ENCODE data around the gene ARHGAP26. TPM values are rescaled to one million over a fixed set of nuclear protein-coding genes. Genes with fewer than 3 reads are reported as not detected.

Gene ARHGAP26
- total RNA-seq, 1 donor, result 7.6 TPM

GRCh38 chr5:143162810-143163209, 392.6 kb downstream of the ARHGAP26 start:
- Histone ChIP-seq H2AFZ (ENCODE audit: low read length) (no peak overlapping the region), H3K27ac (ENCODE audit: low read depth, low read length) (no peak overlapping the region), H3K79me2 (ENCODE audit: insufficient read depth, low read length) (no peaks in the 10 kb centered on the region), H3K4me3 (ENCODE audit: insufficient read depth, low read length) (no peak overlapping the region), H3K36me3 (ENCODE audit: insufficient read depth, low read length) (no peaks in the 10 kb centered on the region), H3K4me1 (ENCODE audit: insufficient read depth, low read length) (peaks cover 10% of the 10 kb centered on the region), H3K9me3 (ENCODE audit: low read depth, low read length) (no peaks in the 10 kb centered on the region), H3K4me2 (ENCODE audit: insufficient read depth, low read length) (no peak overlapping the region), H4K20me1 (ENCODE audit: insufficient read depth, low read length) (no peaks in the 10 kb centered on the region), H3K27me3 (ENCODE audit: insufficient read depth, low read length) (no peaks in the 10 kb centered on the region)
- no peak for DNase-seq (ENCODE audit: insufficient read length, low spot score, missing footprints)
- no peak for TF ChIP-seq CTCF (IDR thresholded peaks at IDR 0.05; ENCODE audit: extremely low read depth, low read depth, low read length)

DNA sequence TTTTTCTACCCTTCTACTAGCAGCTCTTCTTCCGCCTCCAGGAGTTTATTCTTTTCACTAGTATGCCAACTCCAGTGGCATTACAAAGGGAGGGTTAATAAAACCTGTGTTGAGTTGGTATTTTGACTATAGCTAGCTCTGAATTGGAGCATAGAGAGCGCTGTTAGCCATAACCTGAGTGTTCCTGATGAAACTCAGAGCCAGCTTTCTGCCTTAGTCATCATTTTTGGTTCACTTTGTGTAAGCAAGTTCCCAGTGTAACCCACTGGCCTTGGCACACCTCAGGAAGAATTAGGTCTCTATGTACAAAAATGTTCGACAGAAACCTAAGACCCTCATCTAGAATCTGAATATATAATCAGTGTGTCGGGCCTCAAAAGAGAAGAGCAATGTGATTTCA, 394.4 kb downstream of the ARHGAP26 start:
- no peak for DNase-seq (ENCODE audit: insufficient read length, low spot score, missing footprints)
- Histone ChIP-seq H4K20me1 (ENCODE audit: insufficient read depth, low read length) (no peaks in the 10 kb centered on the region), H3K27me3 (ENCODE audit: insufficient read depth, low read length) (no peaks in the 10 kb centered on the region), H2AFZ (ENCODE audit: low read length) (no peak overlapping the region), H3K9me3 (ENCODE audit: low read depth, low read length) (no peaks in the 10 kb centered on the region), H3K4me2 (ENCODE audit: insufficient read depth, low read length) (no peak overlapping the region), H3K36me3 (ENCODE audit: insufficient read depth, low read length) (no peaks in the 10 kb centered on the region), H3K4me3 (ENCODE audit: insufficient read depth, low read length) (no peak overlapping the region), H3K79me2 (ENCODE audit: insufficient read depth, low read length) (no peaks in the 10 kb centered on the region), H3K4me1 (ENCODE audit: insufficient read depth, low read length) (peaks cover 10% of the 10 kb centered on the region), H3K27ac (ENCODE audit: low read depth, low read length) (no peak overlapping the region)
- no peak for TF ChIP-seq CTCF (IDR thresholded peaks at IDR 0.05; ENCODE audit: extremely low read depth, low read depth, low read length)

DNA sequence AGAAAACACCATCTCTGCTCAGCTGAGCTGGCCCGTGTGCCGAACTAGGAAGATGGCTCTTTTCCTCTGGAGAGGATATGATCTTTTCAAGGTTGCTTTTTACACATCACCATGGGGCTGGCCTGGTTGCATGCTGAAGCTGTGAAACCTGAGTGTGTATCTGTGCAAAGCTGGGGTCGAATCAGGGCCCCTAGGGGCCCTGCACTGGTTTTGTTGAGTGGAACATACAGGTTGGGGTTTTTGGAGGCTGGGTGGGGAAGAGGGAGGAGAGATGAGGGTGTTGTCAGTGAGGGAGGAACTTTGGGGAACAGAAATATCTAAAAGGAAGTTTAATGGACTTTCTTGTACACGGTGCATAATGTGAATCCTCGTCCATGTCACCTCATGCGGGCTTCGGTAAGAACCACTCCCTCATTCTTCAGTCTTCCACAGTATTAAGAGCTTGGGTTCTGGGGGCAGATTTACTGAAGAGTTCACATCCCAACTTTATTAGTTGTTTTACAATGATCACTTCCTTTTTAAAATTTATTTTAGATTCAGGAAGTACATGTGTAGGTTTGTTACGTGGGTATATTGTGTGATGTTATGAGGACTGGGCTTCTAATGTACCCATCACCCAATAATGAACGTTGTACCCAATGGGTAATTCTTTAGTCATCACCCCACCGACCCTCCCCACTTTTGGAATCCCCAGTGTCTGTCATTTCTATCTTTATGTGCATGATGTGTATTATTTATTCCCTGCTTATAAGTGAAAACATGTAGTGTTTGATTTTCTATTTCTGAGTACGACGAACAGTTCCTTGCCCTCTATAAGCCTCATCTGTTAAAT, 395.1 kb downstream of the ARHGAP26 start:
- no peak overlapping the region for H3K27ac ChIP-seq (ENCODE audit: low read depth, low read length)
- no peak for TF ChIP-seq CTCF (IDR thresholded peaks at IDR 0.05; ENCODE audit: extremely low read depth, low read depth, low read length)
- H3K4me3 ChIP-seq (ENCODE audit: insufficient read depth, low read length), result no peak overlapping the region
- no peak overlapping the region for H3K4me2 ChIP-seq (ENCODE audit: insufficient read depth, low read length)
- no peaks in the 10 kb centered on the region for H3K79me2 ChIP-seq (ENCODE audit: insufficient read depth, low read length)
- H3K27me3 ChIP-seq (ENCODE audit: insufficient read depth, low read length), result no peaks in the 10 kb centered on the region
- DNase-seq (ENCODE audit: insufficient read length, low spot score, missing footprints), result peak; percentile 27
- H4K20me1 ChIP-seq (ENCODE audit: insufficient read depth, low read length), result no peaks in the 10 kb centered on the region
- H2AFZ ChIP-seq (ENCODE audit: low read length), result no peak overlapping the region
- H3K36me3 ChIP-seq (ENCODE audit: insufficient read depth, low read length), result no peaks in the 10 kb centered on the region
- peaks cover 10% of the 10 kb centered on the region for H3K4me1 ChIP-seq (ENCODE audit: insufficient read depth, low read length)
- H3K9me3 ChIP-seq (ENCODE audit: low read depth, low read length), result no peaks in the 10 kb centered on the region

- Histone ChIP-seq H3K9me3 (ENCODE audit: low read depth, low read length) (no peaks in the 10 kb centered on the region), H2AFZ (ENCODE audit: low read length) (no peak overlapping the region), H3K36me3 (ENCODE audit: insufficient read depth, low read length) (no peaks in the 10 kb centered on the region), H3K27me3 (ENCODE audit: insufficient read depth, low read length) (no peaks in the 10 kb centered on the region), H3K4me1 (ENCODE audit: insufficient read depth, low read length) (peaks cover 10% of the 10 kb centered on the region), H3K4me2 (ENCODE audit: insufficient read depth, low read length) (no peak overlapping the region), H3K4me3 (ENCODE audit: insufficient read depth, low read length) (no peak overlapping the region), H3K79me2 (ENCODE audit: insufficient read depth, low read length) (no peaks in the 10 kb centered on the region), H4K20me1 (ENCODE audit: insufficient read depth, low read length) (no peaks in the 10 kb centered on the region), H3K27ac (ENCODE audit: low read depth, low read length) (no peak overlapping the region)
- TF ChIP-seq CTCF (IDR thresholded peaks at IDR 0.05; ENCODE audit: extremely low read depth, low read depth, low read length), result no peak
- DNase-seq (ENCODE audit: insufficient read length, low spot score, missing footprints), result no peak
Observed at GRCh38 chr5:143166090-143166489, 395.9 kb downstream of the ARHGAP26 start.
